ENCODE data around the gene ACOT9. TPM values are rescaled to one million over a fixed set of nuclear protein-coding genes. Genes with fewer than 3 reads are reported as not detected.
"Not testable (repeated sequence)": the region's sequence is repeated elsewhere in the genome, so short reads cannot be mapped to it uniquely, and the experiment has no call there.

ACOT9 gene
- polyA plus RNA-seq, 3 donors from 2014 or later, result 8.2 to 18.4 (median 17.1) TPM

DNA sequence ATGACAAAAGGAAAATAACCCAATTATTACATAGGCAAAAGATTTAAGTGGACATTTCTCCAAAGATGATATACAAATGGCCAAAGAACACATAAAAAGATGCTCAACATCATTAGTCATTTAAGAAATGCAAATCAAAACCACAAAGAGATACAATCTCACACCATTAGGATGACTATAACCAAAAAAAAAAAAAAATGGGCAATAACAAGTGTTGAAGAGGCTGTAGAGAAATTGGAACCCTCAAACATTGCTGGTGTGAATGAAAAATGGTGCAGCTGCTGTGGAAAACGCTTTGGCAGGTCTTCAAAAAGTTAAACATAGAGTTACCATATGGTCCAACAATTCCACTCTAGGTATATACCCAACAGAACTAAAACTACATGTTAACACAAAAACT lies 81.4 kb downstream of the ACOT9 start:
- H3K9me3 Mint-ChIP-seq, result no peaks in the 10 kb centered on the region
- peaks cover 17 to 23% of the 10 kb centered on the region in 2 donors for H3K4me1 Mint-ChIP-seq
- peak in 1 of 3 donors; percentile 2 for DNase-seq
- H3K4me3 Mint-ChIP-seq, result peak overlapping the region in 1 of 5 donors; percentile 44
- peak overlapping the region in 2 of 6 donors; percentile 26 to 28 for H3K27ac Mint-ChIP-seq
- no peaks in the 10 kb centered on the region for H3K36me3 Mint-ChIP-seq
- H3K27me3 Mint-ChIP-seq (ENCODE audit: low read depth in 3 of 3), result peaks cover 0 to 3% (median 2%) of the 10 kb centered on the region in 3 donors

DNA sequence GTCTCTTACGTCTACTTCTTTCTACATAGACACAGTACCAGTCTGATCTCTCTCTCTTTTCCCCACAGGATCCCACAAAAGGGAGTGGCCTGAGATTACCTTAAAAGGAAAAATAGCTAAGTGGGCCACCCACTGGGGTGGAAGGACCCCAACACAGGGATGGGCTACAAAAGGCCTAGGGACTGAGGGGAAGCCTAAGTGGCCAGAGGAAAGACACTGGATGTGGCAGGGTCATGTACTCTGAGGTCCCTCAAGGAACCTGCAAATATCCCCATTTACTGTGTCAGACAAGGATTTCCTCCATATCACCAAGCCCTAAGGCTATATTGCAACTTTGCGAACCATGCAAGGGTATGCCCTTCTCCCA lies 82.3 kb downstream of the ACOT9 start:
- H3K27ac Mint-ChIP-seq, result no peak overlapping the region
- DNase-seq, result no peak
- no peaks in the 10 kb centered on the region for H3K36me3 Mint-ChIP-seq
- no peaks in the 10 kb centered on the region for H3K9me3 Mint-ChIP-seq
- H3K27me3 Mint-ChIP-seq (ENCODE audit: low read depth in 3 of 3), result peaks cover 0 to 3% (median 2%) of the 10 kb centered on the region in 3 donors
- peaks cover 16 to 21% of the 10 kb centered on the region in 2 donors for H3K4me1 Mint-ChIP-seq
- no peak overlapping the region for H3K4me3 Mint-ChIP-seq

DNA sequence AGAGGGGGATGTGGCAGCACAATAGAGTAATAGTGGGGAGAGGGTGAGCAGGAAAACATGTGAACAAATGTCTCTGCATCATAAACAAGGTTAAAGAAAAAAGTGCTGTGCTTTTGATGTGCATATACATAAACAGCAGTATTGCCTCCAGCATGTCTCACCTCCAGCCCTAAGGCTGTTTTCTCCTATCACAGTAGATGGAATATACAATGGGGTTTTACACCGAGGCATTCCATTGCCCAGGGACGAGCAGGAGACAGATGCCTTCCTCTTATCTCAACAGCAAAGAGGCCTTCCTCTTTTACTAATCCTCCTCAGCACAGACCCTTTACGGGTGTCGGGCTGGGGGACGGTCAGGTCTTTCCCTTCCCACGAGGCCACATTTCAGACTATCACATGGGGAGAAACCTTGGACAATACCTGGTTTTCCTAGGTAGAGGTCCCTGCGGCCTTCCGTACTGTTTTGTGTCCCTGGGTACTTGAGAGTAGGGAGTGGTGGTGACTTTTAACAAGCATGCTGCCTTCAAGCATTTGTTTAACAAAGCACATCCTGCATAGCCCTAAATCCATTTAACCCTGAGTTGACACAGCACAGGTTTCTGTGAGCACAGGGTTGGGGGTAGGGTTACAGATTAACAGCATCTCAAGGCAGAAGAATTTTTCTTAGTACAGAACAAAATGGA lies 82.9 kb downstream of the ACOT9 start:
- H3K27ac Mint-ChIP-seq, result not testable (repeated sequence)

DNA sequence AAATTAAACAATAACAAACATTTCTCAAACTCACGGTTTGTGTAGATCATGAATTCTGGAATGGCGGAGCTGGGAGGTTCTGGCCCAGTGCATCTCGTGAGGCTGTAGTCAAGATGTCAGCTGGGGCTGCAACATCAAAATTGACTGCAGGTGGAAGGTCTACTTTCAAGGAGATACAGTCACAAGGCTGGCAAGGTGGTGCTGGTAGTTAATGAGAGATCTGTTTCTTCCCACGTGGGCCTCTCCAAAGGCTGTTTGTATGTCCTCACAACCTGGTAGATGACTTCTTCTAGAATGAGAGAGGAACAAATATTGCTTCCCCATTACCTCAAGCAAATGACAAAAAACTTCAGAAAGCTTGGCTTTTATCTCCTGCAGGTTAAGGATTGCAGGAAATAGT lies 83.7 kb downstream of the ACOT9 start:
- Mint-ChIP-seq H3K4me3 (no peak overlapping the region), H3K9me3 (no peaks in the 10 kb centered on the region), H3K27ac (no peak overlapping the region), H3K36me3 (no peaks in the 10 kb centered on the region), H3K4me1 (peaks cover 16 to 21% of the 10 kb centered on the region in 2 donors), H3K27me3 (ENCODE audit: low read depth in 3 of 3) (peaks cover 0 to 3% (median 2%) of the 10 kb centered on the region in 3 donors)
- no peak for DNase-seq

More for the DNA sequence above, 82.9 kb downstream of the ACOT9 start:
- H3K36me3 Mint-ChIP-seq; H3K4me3 Mint-ChIP-seq; H3K9me3 Mint-ChIP-seq; DNase-seq; H3K27me3 Mint-ChIP-seq (ENCODE audit: low read depth in 3 of 3): not testable (repeated sequence)
- peaks cover 16 to 21% of the 10 kb centered on the region in 2 donors for H3K4me1 Mint-ChIP-seq

DNA sequence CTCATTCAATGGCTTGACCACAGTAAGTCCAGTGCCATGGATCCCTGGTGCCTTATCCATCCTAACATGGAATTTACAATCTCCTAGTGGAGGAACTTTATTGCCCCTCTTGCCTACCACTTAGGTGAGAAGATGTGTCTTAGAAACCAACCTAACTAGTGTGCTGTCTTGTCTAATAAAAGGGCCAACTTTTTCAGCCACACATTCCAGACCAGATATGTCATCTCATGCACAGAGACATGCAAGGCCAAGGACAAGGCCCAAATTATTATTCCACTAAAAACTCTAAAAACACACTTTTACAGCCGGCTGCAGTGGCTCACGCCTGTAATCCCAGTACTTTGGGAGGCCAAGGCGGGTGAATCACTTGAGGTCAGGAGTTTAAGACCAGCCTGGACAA lies 86.4 kb downstream of the ACOT9 start:
- Mint-ChIP-seq H3K27me3 (ENCODE audit: low read depth in 3 of 3) (peaks cover 0 to 3% (median 2%) of the 10 kb centered on the region in 3 donors), H3K9me3 (no peaks in the 10 kb centered on the region), H3K36me3 (no peaks in the 10 kb centered on the region), H3K4me1 (peaks cover 6 to 7% of the 10 kb centered on the region in 2 donors), H3K4me3 (no peak overlapping the region), H3K27ac (no peak overlapping the region)
- no peak for DNase-seq

DNA sequence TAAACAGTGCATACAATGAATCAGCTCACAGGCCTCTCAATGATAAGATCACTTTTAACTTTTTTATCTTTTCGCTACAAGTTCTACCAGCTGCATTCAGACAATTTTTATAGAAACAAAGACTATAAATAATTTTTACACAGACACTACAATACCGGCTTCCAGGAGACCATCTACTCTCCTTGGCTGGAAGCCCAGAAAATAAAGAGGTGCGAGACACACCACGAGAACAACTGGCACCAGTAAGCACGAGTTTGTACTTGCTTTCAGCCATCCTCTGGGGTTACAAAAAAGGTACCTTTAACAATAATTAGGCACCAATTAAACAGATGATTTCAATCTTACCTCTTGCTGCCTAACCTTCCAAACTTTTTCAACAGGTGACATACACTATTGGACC lies 87.0 kb downstream of the ACOT9 start:
- Mint-ChIP-seq H3K27me3 (ENCODE audit: low read depth in 3 of 3) (peaks cover 0 to 2% (median 2%) of the 10 kb centered on the region in 3 donors), H3K27ac (no peak overlapping the region), H3K4me1 (peaks cover under 1 to 2% of the 10 kb centered on the region in 2 donors), H3K36me3 (no peaks in the 10 kb centered on the region), H3K9me3 (no peaks in the 10 kb centered on the region), H3K4me3 (no peak overlapping the region)
- DNase-seq, result no peak

Other genes with a start within 250 kb of the ACOT9 start
- 10 to 100 TPM; 49.1 to 95.2 (median 66.7) TPM for gene PRDX4, start 75.8 kb downstream of the ACOT9 start, polyA plus RNA-seq
- 100 to 1,000 TPM; 114 to 196 (median 123) TPM for gene SAT1, start 39.9 kb upstream of the ACOT9 start, polyA plus RNA-seq
- gene APOO, start 164.7 kb upstream of the ACOT9 start, polyA plus RNA-seq, result 10 to 100 TPM; 18.8 to 23.6 (median 20.7) TPM
- not detected for gene CXorf58, start 164.7 kb upstream of the ACOT9 start, polyA plus RNA-seq

Measured in immature natural killer cell (primary cell).